WTC11 (cell line): ENCODE data around the gene SPDYA.

Experiments
- CBFB ChIP-seq: sonication (generic); formaldehyde crosslinking; IDR thresholded peaks from 2 replicates; pipeline ENCODE4 v1.8.1; 2022; ENCODE audit warnings: mild to moderate bottlenecking, low read depth, missing genetic modification reagents
- ESRRA ChIP-seq: sonication (generic); formaldehyde crosslinking; IDR thresholded peaks from 2 replicates; pipeline ENCODE4 v1.8.1; 2022; ENCODE audit warnings: mild to moderate bottlenecking, missing genetic modification reagents, borderline replicate concordance
- GABPB1 ChIP-seq: sonication (generic); formaldehyde crosslinking; IDR thresholded peaks from 2 replicates; pipeline ENCODE4 v1.8.1; 2023; ENCODE audit warnings: mild to moderate bottlenecking, missing genetic modification reagents
- SP1 ChIP-seq: sonication (generic); formaldehyde crosslinking; conservative IDR thresholded peaks from 2 replicates; pipeline ENCODE4 v1.8.1; 2022; ENCODE audit warnings: missing genetic modification reagents
- TF ChIP-seq, protein P1 (sequence below): fragments of 200-600 bp; IDR thresholded peaks from 2 replicates; pipeline ENCODE4 v1.8.0; 2022; ENCODE audit warnings: antibody characterized with exemption
- TF ChIP-seq, protein P2 (sequence below): sonication (generic); formaldehyde crosslinking; IDR thresholded peaks from 2 replicates; pipeline ENCODE4 v1.8.1; 2023; ENCODE audit warnings: mild to moderate bottlenecking, moderate library complexity, missing genetic modification reagents
- TF ChIP-seq, protein P3 (sequence below): sonication (generic); formaldehyde crosslinking; IDR thresholded peaks from 2 replicates; pipeline ENCODE4 v1.8.0; 2023; ENCODE audit warnings: missing genetic modification reagents

DNA sequence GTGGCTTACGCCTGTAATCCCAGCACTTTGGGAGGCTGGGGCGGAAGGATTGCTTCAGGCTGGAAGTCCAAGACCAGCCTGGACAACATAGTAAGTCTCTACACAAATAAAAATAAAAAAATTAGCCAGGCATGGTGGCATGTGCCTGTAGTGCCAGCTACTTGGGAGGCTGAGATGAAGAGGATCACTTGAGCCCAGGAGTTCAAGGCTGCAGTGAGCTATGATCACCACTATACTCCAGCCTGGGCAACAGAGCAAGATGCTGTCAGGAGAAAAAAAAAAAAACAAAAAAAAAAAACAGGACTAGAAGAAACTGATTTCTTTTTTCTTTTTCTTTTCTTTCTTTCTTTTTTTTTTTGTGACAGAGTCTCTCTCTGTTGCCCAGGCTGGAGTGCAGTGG is 13.6 kb downstream of the SPDYA start:
- TF ChIP-seq, protein P1, sequence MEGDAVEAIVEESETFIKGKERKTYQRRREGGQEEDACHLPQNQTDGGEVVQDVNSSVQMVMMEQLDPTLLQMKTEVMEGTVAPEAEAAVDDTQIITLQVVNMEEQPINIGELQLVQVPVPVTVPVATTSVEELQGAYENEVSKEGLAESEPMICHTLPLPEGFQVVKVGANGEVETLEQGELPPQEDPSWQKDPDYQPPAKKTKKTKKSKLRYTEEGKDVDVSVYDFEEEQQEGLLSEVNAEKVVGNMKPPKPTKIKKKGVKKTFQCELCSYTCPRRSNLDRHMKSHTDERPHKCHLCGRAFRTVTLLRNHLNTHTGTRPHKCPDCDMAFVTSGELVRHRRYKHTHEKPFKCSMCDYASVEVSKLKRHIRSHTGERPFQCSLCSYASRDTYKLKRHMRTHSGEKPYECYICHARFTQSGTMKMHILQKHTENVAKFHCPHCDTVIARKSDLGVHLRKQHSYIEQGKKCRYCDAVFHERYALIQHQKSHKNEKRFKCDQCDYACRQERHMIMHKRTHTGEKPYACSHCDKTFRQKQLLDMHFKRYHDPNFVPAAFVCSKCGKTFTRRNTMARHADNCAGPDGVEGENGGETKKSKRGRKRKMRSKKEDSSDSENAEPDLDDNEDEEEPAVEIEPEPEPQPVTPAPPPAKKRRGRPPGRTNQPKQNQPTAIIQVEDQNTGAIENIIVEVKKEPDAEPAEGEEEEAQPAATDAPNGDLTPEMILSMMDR = no peak
- TF ChIP-seq, protein P2, sequence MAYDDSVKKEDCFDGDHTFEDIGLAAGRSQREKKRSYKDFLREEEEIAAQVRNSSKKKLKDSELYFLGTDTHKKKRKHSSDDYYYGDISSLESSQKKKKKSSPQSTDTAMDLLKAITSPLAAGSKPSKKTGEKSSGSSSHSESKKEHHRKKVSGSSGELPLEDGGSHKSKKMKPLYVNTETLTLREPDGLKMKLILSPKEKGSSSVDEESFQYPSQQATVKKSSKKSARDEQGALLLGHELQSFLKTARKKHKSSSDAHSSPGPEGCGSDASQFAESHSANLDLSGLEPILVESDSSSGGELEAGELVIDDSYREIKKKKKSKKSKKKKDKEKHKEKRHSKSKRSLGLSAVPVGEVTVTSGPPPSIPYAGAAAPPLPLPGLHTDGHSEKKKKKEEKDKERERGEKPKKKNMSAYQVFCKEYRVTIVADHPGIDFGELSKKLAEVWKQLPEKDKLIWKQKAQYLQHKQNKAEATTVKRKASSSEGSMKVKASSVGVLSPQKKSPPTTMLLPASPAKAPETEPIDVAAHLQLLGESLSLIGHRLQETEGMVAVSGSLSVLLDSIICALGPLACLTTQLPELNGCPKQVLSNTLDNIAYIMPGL (CRISPR knock-in tag) = no peak
- no peak for TF ChIP-seq CBFB (CRISPR knock-in tag)
- TF ChIP-seq, protein P3, sequence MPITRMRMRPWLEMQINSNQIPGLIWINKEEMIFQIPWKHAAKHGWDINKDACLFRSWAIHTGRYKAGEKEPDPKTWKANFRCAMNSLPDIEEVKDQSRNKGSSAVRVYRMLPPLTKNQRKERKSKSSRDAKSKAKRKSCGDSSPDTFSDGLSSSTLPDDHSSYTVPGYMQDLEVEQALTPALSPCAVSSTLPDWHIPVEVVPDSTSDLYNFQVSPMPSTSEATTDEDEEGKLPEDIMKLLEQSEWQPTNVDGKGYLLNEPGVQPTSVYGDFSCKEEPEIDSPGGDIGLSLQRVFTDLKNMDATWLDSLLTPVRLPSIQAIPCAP (CRISPR knock-in tag) = no peak
- no peak for TF ChIP-seq GABPB1 (CRISPR knock-in tag)
- TF ChIP-seq SP1 (CRISPR knock-in tag) = no peak
- no peak for TF ChIP-seq ESRRA
